Activated T-helper 2 cell treated with anti-CD3 and anti-CD28 coated beads, Interferon-gamma antibody, Interleukin-2, Interleukin-4, amounts not matched to agents 10 μg/mL and 5 μg/mL and 100 μg/mL, durations not matched to agents 14 hours and 24 hours and 36 hours (primary cell): ENCODE data around the gene GUCY2F. TPM values are rescaled to one million over a fixed set of nuclear protein-coding genes. Genes with fewer than 3 reads are reported as not detected.

Experiments
- DNase-seq: peaks from one replicate; pipeline ENCODE4 v3.0.0; 2021; ENCODE audit warnings: low spot score
- H3K27ac Mint-ChIP-seq: one replicate; pipeline ENCODE4 v1.8.0; 2021; ENCODE audit warnings: mixed read lengths
- H3K27me3 Mint-ChIP-seq: one replicate; pipeline ENCODE4 v1.8.0; 2021; ENCODE audit warnings: low read depth, mixed read lengths
- H3K36me3 Mint-ChIP-seq: one replicate; pipeline ENCODE4 v1.8.0; 2021; ENCODE audit warnings: low read depth, mixed read lengths
- H3K4me1 Mint-ChIP-seq: one replicate; pipeline ENCODE4 v1.8.0; 2021; ENCODE audit warnings: low read depth, mixed read lengths
- H3K4me3 Mint-ChIP-seq: one replicate; pipeline ENCODE4 v1.8.0; 2021; ENCODE audit warnings: low read depth, mild to moderate bottlenecking, moderate library complexity, mixed read lengths
- H3K9me3 Mint-ChIP-seq: one replicate; pipeline ENCODE4 v1.8.0; 2021; ENCODE audit warnings: mixed read lengths
- intact Hi-C: fragments of 100-400 bp; cut with micrococcal nuclease; formaldehyde crosslinking; loops from one replicate; pipeline ENCODE4 v1.15.1; 2023
- total RNA-seq: library from RNA; stranded (reverse); gene quantifications from 2 replicates; pipeline ENCODE4 v1.2.3, GENCODE V29; 2022

GUCY2F gene
- total RNA-seq, 1 donor from 2014 or later = not detected

- no peaks in the 10 kb centered on the region for H3K36me3 Mint-ChIP-seq
- no peak overlapping the region for H3K27ac Mint-ChIP-seq
- no peak for DNase-seq
- no peak overlapping the region for H3K4me3 Mint-ChIP-seq
- intact Hi-C loops = no loop called here
- H3K27me3 Mint-ChIP-seq = peaks cover 7% of the 10 kb centered on the region
- H3K4me1 Mint-ChIP-seq = no peaks in the 10 kb centered on the region
- no peaks in the 10 kb centered on the region for H3K9me3 Mint-ChIP-seq
Observed at GRCh38 chrX:109464231-109464630, 17.7 kb downstream of the GUCY2F start.

GRCh38 chrX:109463784-109464183, 18.1 kb downstream of the GUCY2F start:
- H3K27ac Mint-ChIP-seq = no peak overlapping the region
- H3K4me1 Mint-ChIP-seq = no peaks in the 10 kb centered on the region
- no peak for DNase-seq
- no peaks in the 10 kb centered on the region for H3K9me3 Mint-ChIP-seq
- no peaks in the 10 kb centered on the region for H3K36me3 Mint-ChIP-seq
- intact Hi-C loops = no loop called here
- peaks cover 7% of the 10 kb centered on the region for H3K27me3 Mint-ChIP-seq
- no peak overlapping the region for H3K4me3 Mint-ChIP-seq

- no peak for DNase-seq
Observed at GRCh38 chrX:109448282-109448938, 33.5 kb downstream of the GUCY2F start.

DNA sequence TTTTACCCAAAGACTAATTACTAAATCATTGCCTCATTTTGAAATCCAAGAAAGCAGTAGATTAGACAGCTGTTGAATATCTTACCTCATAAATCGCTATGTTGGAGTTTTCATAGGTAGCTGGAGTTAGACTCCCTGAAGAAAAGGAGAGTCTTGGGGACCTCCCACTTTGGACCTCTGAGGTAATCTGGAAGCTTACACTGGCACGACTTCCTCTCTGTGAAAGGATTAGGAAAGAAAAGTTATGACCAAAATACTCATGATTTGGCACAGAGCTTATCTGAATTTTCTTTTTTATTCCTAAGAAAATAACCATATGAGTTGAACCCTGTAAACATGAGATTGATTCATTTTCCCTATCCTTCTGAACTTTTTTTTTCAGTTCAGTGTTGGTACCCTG, 40.6 kb downstream of the GUCY2F start:
- H3K27me3 Mint-ChIP-seq = no peaks in the 10 kb centered on the region
- no peaks in the 10 kb centered on the region for H3K36me3 Mint-ChIP-seq
- no peak overlapping the region for H3K4me3 Mint-ChIP-seq
- H3K9me3 Mint-ChIP-seq = no peaks in the 10 kb centered on the region
- intact Hi-C loops = no loop called here
- DNase-seq = no peak
- H3K4me1 Mint-ChIP-seq = no peaks in the 10 kb centered on the region
- no peak overlapping the region for H3K27ac Mint-ChIP-seq

More at GRCh38 chrX:109448282-109448938, 33.5 kb downstream of the GUCY2F start:
- Mint-ChIP-seq H3K27ac (no peak overlapping the region), H3K27me3 (no peaks in the 10 kb centered on the region), H3K36me3 (no peaks in the 10 kb centered on the region), H3K4me1 (no peaks in the 10 kb centered on the region), H3K9me3 (no peaks in the 10 kb centered on the region), H3K4me3 (no peak overlapping the region)
- intact Hi-C loops = no loop called here

DNA sequence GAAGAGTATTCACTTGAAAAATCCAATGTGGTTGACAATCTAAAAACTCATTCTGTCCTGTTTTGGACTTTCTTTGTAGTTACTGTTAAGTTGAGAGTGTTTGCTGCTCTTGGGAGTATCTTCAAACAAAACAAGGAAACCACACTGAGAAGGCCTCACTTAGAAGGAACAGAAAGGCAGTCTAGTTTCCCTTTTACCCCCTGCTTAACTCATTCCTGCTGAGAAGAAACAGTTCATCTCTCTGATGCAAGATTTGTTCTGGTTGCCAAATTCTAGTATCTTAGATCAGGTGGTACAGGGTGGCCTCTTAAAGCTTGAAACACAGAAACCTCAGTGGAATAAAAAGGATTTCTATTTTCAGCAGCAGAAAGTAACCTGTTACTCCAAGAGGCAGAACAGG, 41.4 kb downstream of the GUCY2F start:
- no peaks in the 10 kb centered on the region for H3K4me1 Mint-ChIP-seq
- H3K27me3 Mint-ChIP-seq = no peaks in the 10 kb centered on the region
- DNase-seq = no peak
- no peak overlapping the region for H3K4me3 Mint-ChIP-seq
- no peaks in the 10 kb centered on the region for H3K36me3 Mint-ChIP-seq
- no peak overlapping the region for H3K27ac Mint-ChIP-seq
- H3K9me3 Mint-ChIP-seq = no peaks in the 10 kb centered on the region
- intact Hi-C loops = no loop called here

DNA sequence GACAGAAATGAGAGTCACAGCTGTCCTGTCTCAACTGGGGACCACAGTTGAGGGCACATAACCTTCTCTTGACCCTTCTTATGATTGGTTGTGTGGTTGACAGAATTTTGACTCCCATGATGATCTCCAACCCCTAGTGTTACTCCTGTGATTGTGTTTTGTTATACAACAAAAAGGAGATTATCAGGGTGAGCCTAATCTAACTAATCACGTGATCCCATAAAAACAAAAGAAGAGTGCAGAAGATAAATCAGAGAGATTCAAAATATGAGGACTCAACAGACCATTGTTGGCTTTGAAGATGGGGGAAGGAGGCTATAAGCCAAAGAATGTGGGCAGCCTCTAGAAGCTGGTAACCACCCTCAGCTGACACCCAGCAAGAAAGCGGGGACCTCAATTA, 72.7 kb downstream of the GUCY2F start:
- Mint-ChIP-seq H3K4me1 (no peaks in the 10 kb centered on the region), H3K9me3 (no peaks in the 10 kb centered on the region), H3K27me3 (no peaks in the 10 kb centered on the region), H3K36me3 (no peaks in the 10 kb centered on the region), H3K27ac (no peak overlapping the region), H3K4me3 (no peak overlapping the region)
- DNase-seq = no peak
- intact Hi-C loops = no loop called here

GRCh38 chrX:109403922-109404321, 78.0 kb downstream of the GUCY2F start:
- no peak overlapping the region for H3K4me3 Mint-ChIP-seq
- DNase-seq = no peak
- H3K36me3 Mint-ChIP-seq = no peaks in the 10 kb centered on the region
- no peak overlapping the region for H3K27ac Mint-ChIP-seq
- H3K9me3 Mint-ChIP-seq = no peaks in the 10 kb centered on the region
- H3K27me3 Mint-ChIP-seq = no peaks in the 10 kb centered on the region
- intact Hi-C loops = no loop called here
- H3K4me1 Mint-ChIP-seq = no peaks in the 10 kb centered on the region

DNA sequence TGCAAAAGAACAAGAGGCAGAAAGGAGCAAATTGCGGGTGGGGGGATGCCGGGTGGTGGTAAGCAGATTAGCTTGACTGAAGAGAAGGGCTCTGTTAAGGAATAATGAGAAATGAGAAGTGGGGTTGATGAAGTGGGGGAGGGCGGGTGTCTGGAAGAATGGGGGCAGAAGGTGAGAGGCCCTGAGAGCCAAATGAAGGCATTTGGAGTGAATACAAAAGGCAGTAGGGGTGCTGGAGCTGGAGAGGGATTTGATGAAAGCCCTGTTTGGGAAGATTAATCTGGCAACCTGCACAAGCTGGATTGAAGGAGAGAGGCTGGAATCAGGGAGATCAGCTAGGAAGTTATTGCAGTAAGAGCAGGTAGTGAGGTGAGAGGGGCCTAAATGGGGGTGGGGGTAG, 82.1 kb downstream of the GUCY2F start:
- DNase-seq = no peak
- H3K4me1 Mint-ChIP-seq = no peaks in the 10 kb centered on the region
- intact Hi-C loops = no loop called here
- H3K4me3 Mint-ChIP-seq = no peak overlapping the region
- no peaks in the 10 kb centered on the region for H3K9me3 Mint-ChIP-seq
- H3K36me3 Mint-ChIP-seq = no peaks in the 10 kb centered on the region
- no peaks in the 10 kb centered on the region for H3K27me3 Mint-ChIP-seq
- no peak overlapping the region for H3K27ac Mint-ChIP-seq

GRCh38 chrX:109398833-109399232, 83.1 kb downstream of the GUCY2F start:
- Mint-ChIP-seq H3K4me1 (no peaks in the 10 kb centered on the region), H3K27me3 (no peaks in the 10 kb centered on the region), H3K36me3 (no peaks in the 10 kb centered on the region), H3K27ac (no peak overlapping the region), H3K9me3 (no peaks in the 10 kb centered on the region), H3K4me3 (no peak overlapping the region)
- no peak for DNase-seq
- intact Hi-C loops = no loop called here

DNA sequence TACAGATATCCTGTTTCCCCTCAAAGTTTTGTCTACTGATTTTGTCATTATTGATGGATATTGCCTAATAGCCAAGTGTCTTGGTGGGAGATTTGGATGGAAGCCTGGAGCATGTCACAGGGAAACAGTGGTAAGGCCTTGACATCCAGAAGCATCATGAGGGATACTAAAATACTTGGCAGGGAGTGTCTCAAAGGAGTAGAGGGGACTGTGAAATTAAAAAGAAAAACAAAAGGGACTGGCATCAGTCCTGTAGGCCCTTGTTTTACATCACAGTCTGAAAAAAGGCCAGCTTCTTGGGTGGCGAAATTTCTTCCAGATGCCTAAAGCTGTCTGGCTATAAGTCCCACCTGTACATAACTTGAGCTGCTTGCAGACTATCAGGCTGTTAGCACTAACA, 83.8 kb downstream of the GUCY2F start:
- Mint-ChIP-seq H3K9me3 (no peaks in the 10 kb centered on the region), H3K27me3 (no peaks in the 10 kb centered on the region), H3K4me1 (no peaks in the 10 kb centered on the region), H3K4me3 (no peak overlapping the region), H3K36me3 (no peaks in the 10 kb centered on the region), H3K27ac (no peak overlapping the region)
- intact Hi-C loops = no loop called here
- no peak for DNase-seq

- H3K9me3 Mint-ChIP-seq = no peaks in the 10 kb centered on the region
- H3K4me1 Mint-ChIP-seq = no peaks in the 10 kb centered on the region
- no peaks in the 10 kb centered on the region for H3K27me3 Mint-ChIP-seq
- no peaks in the 10 kb centered on the region for H3K36me3 Mint-ChIP-seq
- intact Hi-C loops = no loop called here
- no peak overlapping the region for H3K27ac Mint-ChIP-seq
- no peak overlapping the region for H3K4me3 Mint-ChIP-seq
- no peak for DNase-seq
Observed at GRCh38 chrX:109393859-109394258, 88.0 kb downstream of the GUCY2F start.

DNA sequence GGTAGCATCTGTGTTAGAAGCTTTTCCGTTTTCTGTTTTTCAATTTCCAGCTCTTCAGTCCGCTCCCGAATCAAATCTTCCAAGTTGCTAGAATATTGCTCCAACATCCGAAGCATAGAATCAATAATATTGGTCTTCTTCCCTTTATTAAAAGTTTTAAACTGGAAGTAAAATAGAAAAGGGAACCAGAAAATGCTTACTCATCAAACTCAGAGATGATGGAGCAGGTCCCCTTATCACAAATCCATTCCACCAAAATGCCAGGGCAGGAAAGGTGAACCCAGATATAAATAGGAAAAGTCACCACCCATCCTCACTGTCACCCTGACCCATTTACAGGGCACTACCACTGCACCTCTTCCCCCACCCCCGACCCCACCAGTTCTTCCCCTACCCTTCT, 89.0 kb downstream of the GUCY2F start:
- Mint-ChIP-seq H3K27me3 (no peaks in the 10 kb centered on the region), H3K36me3 (no peaks in the 10 kb centered on the region)

GRCh38 chrX:109390556-109390955, 91.3 kb downstream of the GUCY2F start:
- H3K4me1 Mint-ChIP-seq = no peaks in the 10 kb centered on the region
- H3K9me3 Mint-ChIP-seq = no peaks in the 10 kb centered on the region
- no peak for DNase-seq
- H3K4me3 Mint-ChIP-seq = no peak overlapping the region
- intact Hi-C loops = no loop called here
- no peaks in the 10 kb centered on the region for H3K36me3 Mint-ChIP-seq
- no peak overlapping the region for H3K27ac Mint-ChIP-seq
- no peaks in the 10 kb centered on the region for H3K27me3 Mint-ChIP-seq

More for the DNA sequence above, 89.0 kb downstream of the GUCY2F start:
- Mint-ChIP-seq H3K4me3 (no peak overlapping the region), H3K4me1 (no peaks in the 10 kb centered on the region), H3K9me3 (no peaks in the 10 kb centered on the region), H3K27ac (no peak overlapping the region)
- intact Hi-C loops = no loop called here
- no peak for DNase-seq

DNA sequence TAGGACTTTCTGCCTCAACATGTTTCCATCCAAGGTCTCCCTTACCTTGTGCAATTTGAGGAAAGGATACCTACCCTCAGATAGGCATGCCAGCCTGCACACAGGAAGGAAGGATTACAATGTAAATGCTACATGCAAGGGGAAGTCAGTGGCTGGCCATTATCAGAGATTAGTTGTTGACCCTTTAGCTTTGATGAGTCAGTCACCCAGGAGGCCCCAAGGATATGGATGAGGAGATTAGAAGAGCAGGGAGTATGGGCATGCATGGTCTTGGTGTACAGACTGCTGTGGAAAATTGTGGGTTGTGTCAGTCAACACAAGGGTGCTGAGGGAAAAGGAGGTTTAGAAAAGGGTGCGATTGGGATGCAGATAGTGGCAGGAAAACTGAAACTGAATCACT, 92.0 kb downstream of the GUCY2F start:
- Mint-ChIP-seq H3K9me3 (no peaks in the 10 kb centered on the region), H3K27me3 (no peaks in the 10 kb centered on the region), H3K36me3 (no peaks in the 10 kb centered on the region), H3K4me1 (no peaks in the 10 kb centered on the region), H3K27ac (no peak overlapping the region), H3K4me3 (no peak overlapping the region)
- DNase-seq = no peak
- intact Hi-C loops = loop anchor here (10.0 kb wide), 1 partner anchor 695 kb away; no protein-coding TSS in a partner anchor
